Progenitor cell of endocrine pancreas (in vitro differentiated cells): ENCODE measurements around the gene KIF1A. TPM values are rescaled to one million over a fixed set of nuclear protein-coding genes. Genes with fewer than 3 reads are reported as not detected.

Experiments
- DNase-seq: peaks from one replicate; pipeline ENCODE4 v3.0.0; 2021; ENCODE audit warnings: low spot score; ENCODE audit not compliant: unreplicated experiment
- H3K27ac Mint-ChIP-seq: 2 replicates; pipeline ENCODE4 v1.8.0; 2021; ENCODE audit warnings: mild to moderate bottlenecking, moderate library complexity, mixed read lengths
- H3K27me3 Mint-ChIP-seq: 2 replicates; pipeline ENCODE4 v1.8.0; 2021; ENCODE audit warnings: mixed read lengths
- H3K36me3 Mint-ChIP-seq: 2 replicates; pipeline ENCODE4 v1.8.0; 2022; ENCODE audit warnings: mixed read lengths; ENCODE audit not compliant: insufficient read depth
- H3K4me1 Mint-ChIP-seq: 2 replicates; pipeline ENCODE4 v1.8.0; 2021; ENCODE audit warnings: low read depth, mixed read lengths
- H3K4me3 Mint-ChIP-seq: 2 replicates; pipeline ENCODE4 v1.8.0; 2021; ENCODE audit warnings: low read depth, mild to moderate bottlenecking, moderate library complexity, mixed read lengths
- H3K9me3 Mint-ChIP-seq: 2 replicates; pipeline ENCODE4 v1.8.0; 2021; ENCODE audit warnings: low read depth, mixed read lengths
- total RNA-seq: library from RNA; stranded (reverse); gene quantifications from 2 replicates; pipeline ENCODE4 v1.2.1, GENCODE V29; 2021
- TF ChIP-seq, protein P1 (sequence below): fragments of 200-600 bp; sonication (generic); IDR thresholded peaks from one replicate; pipeline ENCODE4 v1.5.0; 2021; ENCODE audit warnings: antibody characterized with exemption, mild to moderate bottlenecking; ENCODE audit not compliant: unreplicated experiment

KIF1A gene
- total RNA-seq, 1 donor from 2014 or later = 132 TPM

GRCh38 chr2:240707821-240708220 is 112.2 kb downstream of the KIF1A start:
- H3K27me3 Mint-ChIP-seq = peaks cover 29% of the 10 kb centered on the region
- H3K9me3 Mint-ChIP-seq = no peaks in the 10 kb centered on the region
- no peak overlapping the region for H3K27ac Mint-ChIP-seq
- DNase-seq = no peak
- H3K4me1 Mint-ChIP-seq = peaks cover 1% of the 10 kb centered on the region
- TF ChIP-seq, protein P1, sequence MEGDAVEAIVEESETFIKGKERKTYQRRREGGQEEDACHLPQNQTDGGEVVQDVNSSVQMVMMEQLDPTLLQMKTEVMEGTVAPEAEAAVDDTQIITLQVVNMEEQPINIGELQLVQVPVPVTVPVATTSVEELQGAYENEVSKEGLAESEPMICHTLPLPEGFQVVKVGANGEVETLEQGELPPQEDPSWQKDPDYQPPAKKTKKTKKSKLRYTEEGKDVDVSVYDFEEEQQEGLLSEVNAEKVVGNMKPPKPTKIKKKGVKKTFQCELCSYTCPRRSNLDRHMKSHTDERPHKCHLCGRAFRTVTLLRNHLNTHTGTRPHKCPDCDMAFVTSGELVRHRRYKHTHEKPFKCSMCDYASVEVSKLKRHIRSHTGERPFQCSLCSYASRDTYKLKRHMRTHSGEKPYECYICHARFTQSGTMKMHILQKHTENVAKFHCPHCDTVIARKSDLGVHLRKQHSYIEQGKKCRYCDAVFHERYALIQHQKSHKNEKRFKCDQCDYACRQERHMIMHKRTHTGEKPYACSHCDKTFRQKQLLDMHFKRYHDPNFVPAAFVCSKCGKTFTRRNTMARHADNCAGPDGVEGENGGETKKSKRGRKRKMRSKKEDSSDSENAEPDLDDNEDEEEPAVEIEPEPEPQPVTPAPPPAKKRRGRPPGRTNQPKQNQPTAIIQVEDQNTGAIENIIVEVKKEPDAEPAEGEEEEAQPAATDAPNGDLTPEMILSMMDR = no peak
- H3K36me3 Mint-ChIP-seq = no peaks in the 10 kb centered on the region
- H3K4me3 Mint-ChIP-seq = no peak overlapping the region

DNA sequence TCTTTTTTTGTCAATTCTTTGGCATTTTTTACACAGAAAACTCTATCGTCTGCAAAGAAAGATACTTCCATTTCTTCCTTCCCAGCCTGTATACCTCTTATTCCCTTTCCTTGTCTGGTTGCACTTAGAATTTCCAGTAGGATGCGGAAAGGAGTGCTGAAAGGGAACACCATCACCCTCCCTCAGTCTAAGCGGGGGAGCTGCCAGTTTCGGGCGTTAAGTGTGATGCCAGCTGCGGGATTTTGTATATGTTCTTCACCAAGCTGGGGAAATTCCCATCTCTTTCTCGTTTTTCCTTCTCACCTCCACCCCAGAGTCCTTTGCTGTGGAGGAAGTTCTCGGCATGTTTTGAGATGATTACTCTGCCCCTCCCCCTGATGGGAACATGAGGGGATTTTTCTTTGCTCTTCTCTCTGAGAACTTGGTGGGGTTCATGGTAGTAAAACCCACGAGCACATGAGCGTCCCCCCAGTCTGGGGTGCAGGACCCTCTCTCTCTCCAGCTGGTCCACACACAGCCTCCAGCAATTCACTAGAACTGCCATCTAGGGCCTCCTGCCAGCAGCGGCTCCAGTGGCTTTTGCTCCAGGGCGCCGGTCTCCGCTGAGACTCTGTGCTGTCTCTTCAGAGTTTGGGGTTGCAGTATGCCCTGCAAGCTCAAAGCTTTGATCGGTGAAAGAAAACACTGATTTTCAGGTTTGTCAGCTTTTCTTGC is 112.8 kb downstream of the KIF1A start:
- H3K4me3 Mint-ChIP-seq = no peak overlapping the region
- peaks cover 29% of the 10 kb centered on the region for H3K27me3 Mint-ChIP-seq
- no peaks in the 10 kb centered on the region for H3K9me3 Mint-ChIP-seq
- peaks cover 1% of the 10 kb centered on the region for H3K4me1 Mint-ChIP-seq
- DNase-seq = no peak
- H3K27ac Mint-ChIP-seq = no peak overlapping the region
- TF ChIP-seq, protein P1 = no peak
- H3K36me3 Mint-ChIP-seq = no peaks in the 10 kb centered on the region

GRCh38 chr2:240705204-240705791 is 114.7 kb downstream of the KIF1A start:
- no peak for DNase-seq
- TF ChIP-seq, protein P1 = no peak
- H3K9me3 Mint-ChIP-seq = no peaks in the 10 kb centered on the region

DNA sequence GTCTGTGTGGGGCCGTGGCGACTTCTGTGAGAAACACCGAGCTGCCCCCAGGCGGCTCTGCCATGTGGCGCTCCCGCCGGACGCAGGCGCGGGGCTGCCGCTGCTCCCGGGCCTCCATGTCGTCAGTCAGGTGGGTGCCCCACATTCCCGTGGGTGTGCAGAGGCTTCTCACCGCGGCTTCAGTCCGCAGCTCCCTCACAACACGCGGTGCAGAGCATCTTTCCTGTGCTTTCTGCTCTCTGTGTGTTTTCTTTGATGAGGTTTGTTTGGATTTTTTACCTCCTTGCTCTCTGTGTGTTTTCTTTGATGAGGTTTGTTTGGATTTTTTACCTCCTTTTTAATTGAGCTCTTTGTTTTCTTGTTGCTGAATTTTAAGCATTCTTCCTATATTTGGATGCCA is 115.4 kb downstream of the KIF1A start:
- Mint-ChIP-seq H3K36me3 (no peaks in the 10 kb centered on the region), H3K27me3 (peaks cover 29% of the 10 kb centered on the region), H3K4me3 (no peak overlapping the region), H3K27ac (no peak overlapping the region), H3K4me1 (peaks cover 1% of the 10 kb centered on the region), H3K9me3 (no peaks in the 10 kb centered on the region)
- DNase-seq = no peak
- TF ChIP-seq, protein P1 = no peak

More at GRCh38 chr2:240705204-240705791, 114.7 kb downstream of the KIF1A start:
- H3K4me1 Mint-ChIP-seq = peaks cover 1% of the 10 kb centered on the region
- H3K27me3 Mint-ChIP-seq = peaks cover 29% of the 10 kb centered on the region
- no peak overlapping the region for H3K27ac Mint-ChIP-seq
- H3K4me3 Mint-ChIP-seq = no peak overlapping the region
- H3K36me3 Mint-ChIP-seq = no peaks in the 10 kb centered on the region

GRCh38 chr2:240703417-240704341 is 116.3 kb downstream of the KIF1A start:
- H3K4me1 Mint-ChIP-seq = peaks cover 1% of the 10 kb centered on the region
- H3K27me3 Mint-ChIP-seq = peaks cover 29% of the 10 kb centered on the region
- no peak for DNase-seq
- no peak overlapping the region for H3K27ac Mint-ChIP-seq
- H3K36me3 Mint-ChIP-seq = no peaks in the 10 kb centered on the region
- no peak overlapping the region for H3K4me3 Mint-ChIP-seq
- TF ChIP-seq, protein P1 = no peak
- no peaks in the 10 kb centered on the region for H3K9me3 Mint-ChIP-seq
